Skeletal muscle cell (primary cell): ENCODE data around the gene SH3TC1.

Experiments
- DNase-seq: peaks from one replicate; pipeline ENCODE4 v3.0.0-alpha.2; 2010; ENCODE audit warnings: low read depth
- H3K4me3 ChIP-seq: 2 replicates; pipeline ENCODE4 v1.5.1; 2011; ENCODE audit warnings: low read depth, mild to moderate bottlenecking, control low read depth, low read length, moderate library complexity

Gene SH3TC1

DNA sequence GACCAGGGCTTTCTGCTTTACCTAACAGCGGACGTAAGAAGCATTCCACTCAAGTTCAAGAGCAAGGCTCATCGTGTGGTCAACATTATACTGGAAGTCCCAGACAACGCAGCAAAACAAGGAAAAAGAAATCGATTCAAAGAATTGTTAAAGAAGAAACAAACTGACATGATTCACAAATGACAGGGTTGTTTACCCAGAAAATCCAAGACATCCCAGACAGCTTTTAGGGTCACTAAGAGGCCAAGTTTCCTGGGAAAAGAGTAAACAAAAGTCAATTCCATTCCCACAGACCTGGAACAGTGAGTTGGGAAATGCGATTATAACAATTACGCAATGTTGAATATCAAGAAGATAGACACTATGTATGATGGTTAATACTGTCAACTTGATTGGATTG, 49.0 kb downstream of the SH3TC1 start:
- no peak for DNase-seq
- no peak overlapping the region for H3K4me3 ChIP-seq

DNA sequence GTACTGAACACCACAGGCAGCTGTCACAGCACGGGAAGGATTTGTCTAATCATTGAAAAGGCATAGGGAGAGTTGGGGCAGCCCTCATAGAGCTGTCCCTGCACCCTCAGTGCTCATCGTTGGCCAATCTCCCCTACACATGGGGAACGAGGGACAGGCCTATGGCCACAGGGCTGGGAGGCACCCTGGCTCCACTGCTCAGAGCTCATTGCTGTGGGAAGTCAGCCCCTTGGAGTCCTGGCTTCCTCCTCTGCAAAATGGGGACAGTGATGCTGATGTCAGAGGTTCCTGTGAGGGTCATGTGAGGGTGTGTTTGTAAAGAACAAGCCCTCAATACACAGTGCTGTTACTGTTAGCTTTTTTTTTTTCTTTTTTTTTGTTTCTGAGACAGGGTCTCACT, 51.1 kb downstream of the SH3TC1 start:
- no peak for DNase-seq

DNA sequence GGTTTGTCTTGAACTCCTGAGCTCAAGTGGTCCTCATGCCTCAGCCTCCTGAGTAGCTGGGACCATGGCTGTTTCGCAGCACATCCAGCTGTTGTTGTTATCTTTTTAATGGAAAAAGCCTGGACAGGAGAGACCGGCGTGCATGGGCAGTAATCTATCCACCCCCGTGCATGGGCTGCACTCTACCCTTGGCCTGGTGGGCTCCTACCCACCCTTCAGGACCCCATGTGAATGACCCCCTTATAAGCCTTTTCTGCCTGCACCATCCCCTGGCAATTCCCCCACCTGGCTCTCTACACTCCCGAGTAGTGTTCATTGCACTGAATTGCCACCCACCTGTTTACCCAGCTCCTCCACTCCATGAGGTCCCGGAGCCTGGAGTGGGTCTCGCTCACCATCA, 51.5 kb downstream of the SH3TC1 start:
- no peak overlapping the region for H3K4me3 ChIP-seq
- DNase-seq = no peak

More for the DNA sequence above, 51.1 kb downstream of the SH3TC1 start:
- no peak overlapping the region for H3K4me3 ChIP-seq

DNA sequence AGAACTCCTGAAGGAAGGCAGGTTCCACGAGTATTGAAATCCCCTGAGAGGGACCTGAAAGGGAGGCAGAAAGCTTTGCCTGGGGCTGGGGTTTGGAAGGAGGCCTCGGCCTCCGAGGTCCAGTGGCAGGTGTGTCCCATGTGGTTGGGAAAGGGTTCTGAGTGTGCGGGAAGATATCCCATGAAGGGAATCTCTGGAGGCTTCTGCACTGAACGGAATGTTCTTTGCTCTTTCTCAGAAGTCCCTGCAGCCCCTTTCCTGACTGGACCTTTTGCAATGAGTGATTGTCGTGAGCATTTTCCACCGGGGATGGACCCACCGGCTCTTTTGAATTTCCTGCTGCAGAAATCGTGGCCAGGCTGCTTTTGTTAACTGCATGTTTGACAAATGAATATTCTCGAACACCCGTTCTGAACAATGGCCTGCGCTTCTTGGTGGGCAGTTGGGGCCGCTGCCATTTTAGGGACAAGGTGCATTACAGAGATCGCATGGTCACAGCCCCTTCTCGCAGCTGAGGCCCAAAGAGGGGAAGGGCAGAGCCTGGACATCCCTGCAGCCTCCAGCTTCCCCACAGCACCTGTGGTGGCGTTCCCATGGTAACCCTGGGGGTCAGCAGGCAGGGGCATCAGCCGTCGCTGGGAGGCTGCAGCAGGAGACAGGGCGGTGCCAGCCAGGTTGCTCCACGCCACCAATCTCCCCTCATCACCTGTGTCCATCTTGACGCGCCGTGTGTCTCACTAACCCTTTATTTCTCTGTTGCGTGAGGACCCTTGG, 52.2 kb downstream of the SH3TC1 start:
- H3K4me3 ChIP-seq = no peak overlapping the region
- DNase-seq = no peak

DNA sequence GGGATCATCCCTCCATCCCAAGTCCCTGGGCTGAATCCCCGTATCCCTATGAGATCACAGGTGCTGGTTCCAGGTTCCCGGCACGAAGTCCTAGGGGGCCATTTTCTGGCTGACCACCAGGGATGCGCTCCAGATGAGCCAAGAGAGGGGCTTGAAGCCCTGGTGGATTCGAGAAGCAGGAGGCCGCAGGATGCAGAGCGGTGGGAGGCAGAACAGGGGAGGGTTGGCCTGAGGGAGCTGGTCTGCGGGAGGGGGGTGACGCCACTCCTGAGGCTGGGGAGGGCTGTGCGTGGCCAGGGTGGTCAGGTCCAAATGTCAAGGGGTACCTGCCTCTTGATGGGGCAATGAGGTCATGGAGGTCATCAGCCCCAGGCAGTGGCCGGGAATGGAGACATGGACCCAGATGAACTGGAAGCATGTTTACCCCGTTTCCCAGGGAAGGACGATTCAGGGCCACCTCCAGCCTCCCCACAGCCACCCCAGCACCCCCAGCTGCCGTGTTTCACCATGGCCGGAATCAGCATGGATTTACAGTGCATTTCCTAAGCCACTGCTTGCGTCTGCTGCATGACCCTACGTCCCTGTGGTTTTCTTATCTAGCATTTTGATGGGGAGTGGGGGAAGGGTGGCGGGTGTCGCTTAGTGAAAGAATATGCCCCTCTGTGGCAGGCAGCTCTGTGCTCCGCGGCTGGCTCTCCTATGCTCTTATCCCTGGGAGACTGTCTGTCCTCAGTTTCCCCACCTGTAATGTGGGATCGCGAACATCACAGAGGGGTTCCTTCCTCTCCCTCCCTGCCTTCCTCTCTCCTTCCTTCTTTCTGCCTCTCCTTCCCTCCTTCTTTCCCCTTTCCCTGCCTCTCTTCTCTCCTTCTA, 53.4 kb downstream of the SH3TC1 start:
- no peak for DNase-seq
- H3K4me3 ChIP-seq = no peak overlapping the region

DNA sequence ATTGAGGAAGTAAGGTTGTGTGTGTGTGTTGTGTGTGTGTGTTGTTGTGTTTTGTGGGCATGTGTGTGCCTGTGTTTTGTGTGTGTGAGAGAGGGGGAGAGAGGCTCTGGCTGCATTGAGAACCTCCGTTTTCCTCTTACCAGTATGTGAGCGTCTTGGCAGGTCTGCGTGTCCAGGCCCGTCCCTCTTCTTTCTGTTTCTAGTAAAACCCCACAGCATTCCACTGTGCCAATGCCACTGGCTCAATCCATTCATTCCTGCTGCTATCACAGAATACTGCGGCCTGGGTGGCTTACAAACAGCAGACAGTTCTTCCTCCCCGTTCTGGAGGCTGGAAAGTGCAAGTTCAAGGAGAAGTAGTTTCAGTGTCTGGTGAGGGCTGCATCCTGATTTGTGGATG, 55.0 kb downstream of the SH3TC1 start:
- DNase-seq = no peak

DNA sequence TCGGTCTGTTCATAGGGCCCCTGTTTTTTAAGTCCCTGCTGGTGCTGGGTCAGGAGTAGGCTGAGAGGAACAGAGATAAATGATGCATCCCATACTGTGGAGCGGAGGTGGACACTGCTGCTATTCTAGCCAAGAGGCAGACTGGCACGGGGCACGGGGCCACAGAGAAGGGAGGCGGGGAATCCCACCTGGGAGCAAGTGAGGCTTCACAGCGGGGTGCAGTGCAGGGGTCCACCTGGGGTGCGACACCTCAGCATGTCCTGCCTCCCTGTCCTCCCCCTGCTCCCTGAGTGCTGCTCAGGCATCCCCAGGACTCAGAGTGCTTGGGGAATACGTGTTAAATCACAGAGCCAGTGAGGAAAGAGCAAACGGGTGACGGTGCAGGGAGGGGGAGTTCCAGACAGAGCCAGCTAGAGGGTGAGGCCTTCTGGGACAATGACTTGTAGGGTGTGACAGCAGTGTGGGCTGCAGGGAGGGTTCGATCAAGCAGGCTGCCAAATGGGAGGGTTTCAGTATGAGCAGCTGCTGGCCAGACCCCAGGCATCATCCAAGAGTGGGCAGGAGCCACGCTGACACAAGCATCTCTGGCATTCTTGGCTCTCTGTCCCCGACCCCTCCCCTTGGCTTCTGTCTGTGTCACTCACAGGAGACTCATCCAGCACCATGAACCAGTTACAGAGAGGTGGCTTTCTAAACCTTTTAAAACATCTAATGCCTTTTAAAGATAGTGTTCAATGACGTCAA, 56.8 kb downstream of the SH3TC1 start:
- H3K4me3 ChIP-seq = no peak overlapping the region
- peak; percentile 59 for DNase-seq

More for the DNA sequence above, 55.0 kb downstream of the SH3TC1 start:
- H3K4me3 ChIP-seq = no peak overlapping the region

DNA sequence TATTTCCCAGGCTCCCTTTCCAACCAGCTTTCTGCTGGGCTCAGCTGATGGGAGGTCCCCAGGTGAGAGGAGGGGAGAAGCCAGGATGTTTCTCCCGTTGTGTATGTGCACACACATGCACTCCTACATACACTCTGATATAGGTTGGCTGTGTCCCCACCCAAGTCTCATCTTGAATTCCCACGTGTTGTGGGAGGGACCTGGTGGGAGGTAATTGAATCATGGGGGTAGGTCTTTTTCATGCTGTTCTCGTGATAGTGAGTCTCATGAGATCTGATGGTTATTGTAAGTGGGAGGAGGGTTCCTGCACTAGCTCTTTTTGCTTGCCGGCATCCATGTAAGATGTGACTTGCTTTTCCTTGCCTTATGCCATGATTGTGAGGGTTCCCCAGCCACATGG, 58.8 kb downstream of the SH3TC1 start:
- DNase-seq = no peak

DNA sequence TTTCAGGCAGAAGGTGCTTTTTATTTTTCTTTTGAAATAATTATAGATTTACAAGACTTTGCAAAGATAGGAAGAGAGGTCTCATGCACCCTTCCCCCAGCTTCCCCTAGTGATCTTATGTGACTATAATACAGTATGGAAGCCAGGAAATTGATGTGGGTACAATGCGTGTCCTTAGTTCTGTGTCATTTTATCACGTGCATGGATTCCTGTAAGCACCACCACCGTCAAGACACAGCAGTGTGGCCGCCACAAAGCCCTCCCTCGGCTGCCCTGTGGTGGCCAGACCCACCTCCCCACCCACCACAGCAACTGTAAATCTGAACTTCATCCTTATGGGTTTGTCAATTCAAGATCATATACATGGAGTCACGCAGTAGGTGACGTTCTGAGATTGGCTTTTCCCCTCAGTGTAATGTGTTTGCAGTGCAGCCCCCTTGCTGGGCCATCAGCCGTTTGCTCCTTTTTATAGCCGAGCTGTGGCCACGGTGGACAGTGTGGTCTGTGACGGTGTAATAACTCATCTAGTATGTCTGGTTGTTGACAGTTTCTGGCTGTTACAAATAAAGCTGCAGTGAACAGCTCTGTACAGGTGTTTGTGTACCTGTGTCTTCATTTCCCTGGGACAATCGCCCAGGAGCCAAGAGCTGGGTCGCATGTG, 59.6 kb downstream of the SH3TC1 start:
- no peak for DNase-seq
- no peak overlapping the region for H3K4me3 ChIP-seq

More for the DNA sequence above, 58.8 kb downstream of the SH3TC1 start:
- no peak overlapping the region for H3K4me3 ChIP-seq

DNA sequence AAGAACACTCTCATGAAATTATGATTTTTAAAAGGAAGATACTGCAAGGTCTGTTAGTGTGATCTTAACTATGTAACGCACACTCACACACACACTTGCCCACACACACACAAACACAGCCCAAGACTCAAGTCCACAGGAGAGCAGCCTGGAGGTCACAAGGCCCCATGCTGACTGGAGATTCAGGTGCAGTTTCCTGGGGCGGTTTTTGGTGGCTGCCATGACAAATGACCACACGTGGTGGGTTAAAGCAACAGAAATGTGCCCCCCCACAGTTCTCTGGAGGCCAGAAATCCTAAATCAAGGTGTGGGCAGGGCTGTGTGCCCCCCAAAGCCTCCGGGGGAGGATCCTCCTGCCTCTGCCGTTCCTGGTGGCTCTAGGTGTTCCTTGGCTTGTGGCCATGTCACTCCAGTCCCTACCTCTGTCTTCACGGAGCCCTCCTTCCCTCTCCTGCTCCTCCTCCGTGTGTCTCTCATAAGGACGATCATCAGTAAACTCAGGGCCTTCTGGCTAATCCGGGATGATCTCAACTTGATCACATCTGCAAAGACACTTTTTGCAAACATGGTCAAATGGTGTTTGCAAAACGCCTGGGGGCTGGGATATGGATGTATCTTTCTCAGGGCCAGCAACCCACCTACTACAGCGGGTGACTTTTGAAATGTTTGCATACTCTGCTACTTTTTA, 60.8 kb downstream of the SH3TC1 start:
- no peak for DNase-seq
- no peak overlapping the region for H3K4me3 ChIP-seq

DNA sequence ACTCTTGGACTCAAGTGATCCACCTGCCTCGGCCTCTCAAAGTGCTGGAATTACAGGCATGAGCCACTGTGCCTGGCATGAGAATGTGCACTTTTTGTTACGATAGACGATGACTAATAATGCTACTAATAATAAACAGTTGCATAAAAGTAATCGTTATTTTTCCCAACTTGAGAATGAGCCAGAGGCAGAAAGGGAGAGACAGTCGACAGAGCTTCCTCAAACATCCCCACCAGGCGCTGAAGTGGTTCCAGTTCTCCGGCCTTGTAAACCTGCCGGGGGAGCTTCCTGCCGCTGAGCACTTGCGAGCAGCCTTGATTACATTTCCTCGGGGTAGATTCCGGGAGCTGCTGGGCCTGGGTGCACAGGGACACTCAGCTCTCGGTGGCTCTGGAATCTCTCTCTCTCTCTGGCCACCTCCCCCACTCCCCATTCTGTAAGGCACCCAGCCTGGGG, 61.6 kb downstream of the SH3TC1 start:
- H3K4me3 ChIP-seq = no peak overlapping the region
- peak; percentile 23 for DNase-seq

DNA sequence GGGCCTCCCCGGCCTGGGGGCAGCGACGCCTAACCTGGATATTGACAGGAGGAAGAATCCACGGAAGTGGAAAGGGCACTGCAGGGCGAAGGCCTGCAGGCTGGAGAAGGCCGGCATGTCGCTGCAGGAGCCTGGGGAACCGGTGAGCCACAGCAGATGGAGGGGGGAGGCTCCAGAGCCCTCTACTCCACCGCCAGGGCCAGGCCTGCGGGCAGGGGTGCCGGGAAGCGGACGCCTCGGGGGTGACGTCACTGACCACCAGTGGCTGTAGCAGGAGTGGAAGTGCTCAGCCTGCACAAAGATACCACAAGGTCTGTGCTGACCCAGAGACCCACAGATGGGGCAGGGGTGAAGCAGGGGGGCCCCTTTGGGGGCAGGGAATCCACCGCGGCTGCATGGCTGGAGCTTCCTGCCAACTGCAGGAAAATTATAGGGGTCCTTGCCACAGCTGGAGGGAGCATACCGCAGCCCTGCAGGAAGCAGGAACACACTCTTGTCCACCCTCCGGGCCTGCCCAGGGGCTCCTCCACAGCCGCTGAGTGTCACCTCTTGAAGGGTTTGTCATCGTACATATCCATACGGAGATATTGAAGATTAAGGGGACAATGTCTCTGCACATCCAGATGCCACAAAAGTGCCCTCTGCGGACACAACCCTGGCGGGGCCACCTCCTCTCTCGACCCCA, 62.9 kb downstream of the SH3TC1 start:
- no peak overlapping the region for H3K4me3 ChIP-seq
- no peak for DNase-seq

DNA sequence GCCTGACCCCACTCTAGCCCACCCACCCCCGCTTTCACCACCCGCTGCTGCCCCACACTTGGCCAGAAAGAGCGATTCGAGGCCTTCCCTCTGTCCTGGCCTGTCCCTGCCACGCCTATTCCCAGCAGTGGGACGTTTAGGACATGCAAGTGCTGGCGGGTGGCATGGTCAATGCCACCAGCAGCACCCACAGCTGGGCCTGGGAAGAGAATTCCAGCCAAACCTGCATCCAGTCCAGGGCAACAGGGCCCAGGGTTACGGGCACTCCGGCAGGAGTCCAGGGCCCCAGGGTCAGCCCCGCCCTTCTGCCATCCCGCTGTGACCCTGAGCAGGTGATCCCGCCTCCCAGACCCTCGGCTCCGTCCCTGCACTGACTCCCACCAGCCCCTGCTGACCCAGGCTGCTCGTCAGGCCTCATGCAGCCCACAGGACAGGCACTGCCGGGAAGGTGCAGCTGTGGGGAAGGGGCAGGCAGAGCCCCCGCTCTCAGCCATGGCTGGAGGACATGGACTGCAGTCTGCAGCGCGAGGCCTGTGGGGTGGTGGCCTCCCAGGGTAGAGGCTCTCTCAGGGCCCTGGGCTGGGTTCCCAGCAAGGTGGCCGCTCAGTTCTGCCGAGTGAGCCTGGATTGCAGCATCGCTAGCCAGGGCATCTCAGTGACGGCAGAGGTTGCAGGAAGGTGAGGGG, 63.7 kb downstream of the SH3TC1 start:
- H3K4me3 ChIP-seq = no peak overlapping the region

DNA sequence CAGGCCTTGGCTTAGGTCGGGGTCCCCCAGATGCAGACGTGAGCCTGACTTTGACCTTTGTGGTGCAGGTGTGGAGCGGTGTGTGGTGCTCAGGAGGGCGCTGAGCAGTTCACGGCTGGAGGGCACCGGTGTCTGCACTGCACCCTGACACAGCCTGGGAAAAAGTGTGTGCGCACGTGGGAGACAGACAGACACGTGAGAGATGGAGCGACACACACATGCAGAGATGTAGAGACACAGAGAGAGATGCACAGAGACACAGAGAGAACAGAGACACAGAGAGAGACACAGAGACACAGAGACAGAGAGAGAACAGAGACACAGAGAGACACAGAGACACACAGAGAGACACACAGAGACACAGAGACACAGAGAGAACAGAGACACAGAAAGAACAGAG, 64.3 kb downstream of the SH3TC1 start:
- DNase-seq = no peak
- H3K4me3 ChIP-seq = no peak overlapping the region

More for the DNA sequence above, 63.7 kb downstream of the SH3TC1 start:
- DNase-seq = no peak

DNA sequence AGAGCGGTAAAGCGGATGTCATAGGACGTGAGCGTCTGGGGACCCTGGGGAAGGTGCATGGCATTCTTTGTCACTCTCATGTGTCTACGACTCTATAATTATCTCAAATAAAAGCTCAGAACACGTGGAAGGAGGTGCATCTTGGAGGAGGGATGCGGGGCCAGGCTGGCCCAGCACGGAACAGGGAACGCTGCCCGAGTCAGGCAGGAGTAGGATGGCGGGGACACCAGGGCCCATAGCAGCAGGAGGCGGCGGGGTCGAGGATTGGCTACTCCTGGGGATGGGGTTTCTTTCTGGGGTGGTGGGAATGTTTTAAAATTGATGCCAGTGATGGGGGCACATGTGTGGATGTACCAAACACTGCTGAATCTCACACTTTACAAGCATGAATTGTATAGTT, 65.0 kb downstream of the SH3TC1 start:
- no peak for DNase-seq
- no peak overlapping the region for H3K4me3 ChIP-seq

DNA sequence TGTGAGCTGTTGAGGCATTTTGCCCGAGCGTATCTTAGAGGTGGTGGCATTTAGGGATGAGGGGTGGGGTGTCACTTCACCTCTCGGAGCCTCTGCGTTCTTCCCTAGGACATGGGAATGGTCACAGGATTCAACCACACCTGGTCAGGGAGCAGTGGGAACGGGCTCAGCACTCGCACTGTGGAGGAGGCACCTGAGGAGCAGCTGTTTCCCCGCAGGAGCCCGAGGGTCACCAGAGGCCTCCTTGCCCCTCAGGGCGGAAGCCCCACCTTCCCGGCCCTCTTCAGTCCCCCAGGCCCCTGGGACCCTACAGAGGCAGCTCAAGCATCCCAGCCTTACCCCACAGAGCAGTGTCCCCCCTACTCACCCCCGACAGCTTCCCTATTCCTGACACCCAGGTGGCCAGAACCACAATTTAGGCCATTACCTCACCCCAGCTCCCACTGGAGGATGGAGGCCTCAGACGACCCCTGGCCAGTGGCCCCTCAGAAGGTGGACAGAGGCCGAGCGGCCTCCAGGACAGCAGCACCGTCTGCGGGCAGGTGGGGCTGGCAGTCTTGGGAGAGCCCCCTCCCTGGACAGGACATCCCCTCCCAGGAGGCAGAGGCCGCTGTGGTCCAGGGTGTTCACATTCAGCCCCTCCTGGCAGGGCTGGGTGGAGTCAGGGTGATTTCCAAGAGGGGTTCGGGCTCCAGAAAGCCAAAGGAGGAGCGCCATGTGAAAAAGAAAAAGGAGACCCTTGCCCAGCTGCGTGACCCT, 66.3 kb downstream of the SH3TC1 start:
- DNase-seq = no peak
- no peak overlapping the region for H3K4me3 ChIP-seq

DNA sequence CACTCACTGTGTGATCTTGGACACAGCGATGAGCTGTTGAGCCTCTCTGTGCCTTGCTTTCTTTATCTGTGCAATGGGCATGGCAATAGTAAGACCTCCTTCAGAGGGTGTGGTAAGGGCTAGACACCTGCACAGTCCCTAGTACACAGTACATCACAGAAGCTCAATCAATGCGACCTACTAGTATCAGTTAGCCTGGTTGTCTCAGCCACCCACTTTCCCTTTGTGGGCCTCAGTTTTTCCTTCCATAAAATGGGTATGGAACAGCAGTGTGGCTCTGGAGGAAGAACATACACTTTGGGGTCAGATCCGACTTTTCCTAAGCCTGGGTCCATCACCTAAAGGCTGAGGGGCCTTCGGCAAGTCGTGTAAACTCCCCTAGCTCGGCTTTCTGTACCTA, 67.0 kb downstream of the SH3TC1 start:
- no peak overlapping the region for H3K4me3 ChIP-seq
- DNase-seq = no peak
